K562 (cell line): Measurements from ENCODE around the gene PLXNA2. TPM values are rescaled to one million over a fixed set of nuclear protein-coding genes. Genes with fewer than 3 reads are reported as not detected.

Source experiments
- ATAC-seq: fragments of 200-7000 bp; cut with Tn5 transposase; 3 replicates; pipeline ENCODE4 v1.9.1; 2020; ENCODE audit warnings: moderate library complexity
- BruUV-seq: library from RNA; stranded (reverse); fragments of 400-500 nt; replicated peaks from 2 replicates; lab custom pipeline; 2021; lab: Mats Ljungman, UMichigan
- CTCF ChIA-PET: fragments of 300-600 bp; formaldehyde crosslinking; extraction: SDS; loops from one replicate; lab custom pipeline; 2021; ENCODE audit warnings: low intra/inter-chr PET ratio; lab: Yijun Ruan, JAX
- POLR2A ChIA-PET: fragments of 300-600, 350-650 bp; sonication (Branson Sonifier 250); formaldehyde crosslinking; extraction: SDS; loops from one replicate; lab custom pipeline; 2021; ENCODE audit warnings: antibody characterized with exemption, inconsistent platforms; lab: Yijun Ruan, JAX
- DNase-seq, 4 experiments: peaks; one replicate each; pipeline versions ENCODE4 v3.0.0 to v3.0.0-alpha.2; 2011 to 2018; ENCODE audit warnings: low spot score in 3 of 4, mixed read lengths in 3 of 4; ENCODE audit errors: extremely low read depth in 1 of 4
- FAIRE-seq: peaks from 2 replicates; lab custom pipeline; 2011; peaks lifted over from hg19 to GRCh38; lab: Jason Lieb, UNC
- H2AFZ ChIP-seq: 2 replicates; pipeline ENCODE4 v1.6.0; 2011; ENCODE audit warnings: low read depth, low read length, control low read depth, inconsistent platforms
- H3K27ac ChIP-seq: fragments of 200-600 bp; 3 replicates; pipeline ENCODE4 v1.8.0; 2011; ENCODE audit warnings: low read depth, mild to moderate bottlenecking, control low read depth, inconsistent platforms, low read length, moderate library complexity, mixed read lengths; ENCODE audit errors: extremely low read depth
- H3K27me3 ChIP-seq, 2 experiments: fragments of 300-600 bp in 1 of 2; 2 replicates in 1 of 2; 3 replicates in 1 of 2; pipeline versions ENCODE4 v1.6.0 to v1.8.0; 2011; ENCODE audit warnings: inconsistent platforms in 2 of 2, low read length in 2 of 2, mild to moderate bottlenecking in 1 of 2, mixed read lengths in 1 of 2, moderate library complexity in 1 of 2; ENCODE audit not compliant: control insufficient read depth in 2 of 2, insufficient read depth in 2 of 2
- H3K36me3 ChIP-seq: fragments of 300-600 bp; 3 replicates; pipeline ENCODE4 v1.8.0; 2011; ENCODE audit warnings: mild to moderate bottlenecking, low read length, inconsistent platforms; ENCODE audit not compliant: control insufficient read depth, insufficient read depth
- H3K4me1 ChIP-seq, 2 experiments: fragments of 200-600 bp in 1 of 2; replicated peaks in 1 of 2; 2 replicates in 1 of 2; 3 replicates in 1 of 2; pipeline versions ENCODE4 v1.5.1 to v1.8.0; 2011; ENCODE audit warnings: inconsistent platforms in 2 of 2, low read length in 2 of 2, mild to moderate bottlenecking in 1 of 2, mixed read lengths in 1 of 2, moderate library complexity in 1 of 2; ENCODE audit not compliant: control insufficient read depth in 2 of 2, insufficient read depth in 2 of 2
- H3K4me2 ChIP-seq: 2 replicates; pipeline ENCODE4 v1.6.1; 2011; ENCODE audit warnings: low read length, control low read depth, inconsistent platforms, mixed read lengths; ENCODE audit not compliant: insufficient read depth
- H3K4me3 ChIP-seq: fragments of 200-600 bp; sonication (generic), shearing (Covaris generic); 2 replicates; pipeline ENCODE4 v1.5.1; 2016; ENCODE audit warnings: control low read depth, inconsistent platforms
- H3K79me2 ChIP-seq: fragments of 200-600 bp; 3 replicates; pipeline ENCODE4 v1.8.0; 2011; ENCODE audit warnings: low read length, inconsistent platforms; ENCODE audit not compliant: control insufficient read depth, insufficient read depth
- H3K9ac ChIP-seq, 2 experiments: 2 replicates each; pipeline versions ENCODE4 v1.6.0 to v1.6.1; 2011; ENCODE audit warnings: low read depth in 2 of 2, low read length in 2 of 2, control low read depth in 1 of 2, inconsistent platforms in 1 of 2, mild to moderate bottlenecking in 1 of 2, mixed read lengths in 1 of 2; ENCODE audit not compliant: insufficient read depth in 1 of 2
- H3K9me1 ChIP-seq: one replicate; pipeline ENCODE4 v1.6.0; 2011; ENCODE audit warnings: inconsistent platforms, mild to moderate bottlenecking, low read length, moderate library complexity; ENCODE audit not compliant: control insufficient read depth, insufficient read depth
- H3K9me3 ChIP-seq: replicated peaks from 2 replicates; pipeline ENCODE4 v1.5.1; 2011; ENCODE audit warnings: low read depth, low read length, inconsistent platforms; ENCODE audit not compliant: control insufficient read depth, insufficient read depth
- H4K20me1 ChIP-seq: replicated peaks from 2 replicates; pipeline ENCODE4 v1.6.1; 2011; ENCODE audit warnings: low read length, inconsistent platforms, mixed read lengths; ENCODE audit not compliant: control insufficient read depth, insufficient read depth
- CBFA2T2 ChIP-seq: fragments of 450-650 bp; conservative IDR thresholded peaks from 2 replicates; pipeline ENCODE4 v1.6.1; 2017; ENCODE audit warnings: mild to moderate bottlenecking
- FOS ChIP-seq: IDR thresholded peaks from 3 replicates; pipeline ENCODE4 v1.6.1; 2011; ENCODE audit not compliant: insufficient read length; ENCODE audit errors: extremely low read depth
- GATAD2A ChIP-seq: fragments of 450-650 bp; IDR thresholded peaks from 2 replicates; pipeline ENCODE4 v1.6.1; 2017
- HDAC1 ChIP-seq, 2 experiments: fragments of 450-650 bp; IDR thresholded peaks; 2 replicates each; pipeline ENCODE4 v1.6.1; 2016 to 2017; ENCODE audit warnings: inconsistent platforms in 1 of 2, mild to moderate bottlenecking in 1 of 2, moderate library complexity in 1 of 2
- KDM1A ChIP-seq, 2 experiments: fragments of 450-650 bp; IDR thresholded peaks; 2 replicates each; pipeline ENCODE4 v1.6.1; 2016; ENCODE audit warnings: mild to moderate bottlenecking in 2 of 2
- KDM5B ChIP-seq: fragments of 200-600 bp; sonication (generic); IDR thresholded peaks from 2 replicates; pipeline ENCODE4 v1.6.1; 2012; ENCODE audit warnings: low read depth, mild to moderate bottlenecking, moderate library complexity, low read length, control low read depth, inconsistent platforms; ENCODE audit not compliant: insufficient replicate concordance
- NCOA6 ChIP-seq: fragments of 450-650 bp; IDR thresholded peaks from 2 replicates; pipeline ENCODE4 v1.6.1; 2017; ENCODE audit warnings: mild to moderate bottlenecking
- NFYB ChIP-seq: IDR thresholded peaks from 2 replicates; pipeline ENCODE4 v1.6.1; 2011; ENCODE audit warnings: mild to moderate bottlenecking, moderate library complexity; ENCODE audit not compliant: insufficient read length; ENCODE audit errors: extremely low read depth
- NONO ChIP-seq, 2 experiments: fragments of 200-400 bp in 1 of 2; fragments of 450-650 bp in 1 of 2; formaldehyde crosslinking in 1 of 2; IDR thresholded peaks; 2 replicates each; pipeline ENCODE4 v1.6.1; 2017; ENCODE audit warnings: low read depth in 2 of 2, mild to moderate bottlenecking in 2 of 2, moderate library complexity in 2 of 2, low read length in 1 of 2
- SFPQ ChIP-seq: fragments of 200-400 bp; formaldehyde crosslinking; IDR thresholded peaks from 2 replicates; pipeline ENCODE4 v1.6.1; 2017; ENCODE audit warnings: mild to moderate bottlenecking, low read depth, low read length, moderate library complexity
- TCF3 ChIP-seq: sonication (generic); formaldehyde crosslinking; IDR thresholded peaks from 2 replicates; pipeline ENCODE4 v1.4.0; 2020; ENCODE audit warnings: mild to moderate bottlenecking, missing genetic modification reagents
- ZBTB34 ChIP-seq: fragments of 250-450 bp; sonication (Bioruptor Pico); IDR thresholded peaks from 2 replicates; pipeline ENCODE4 v1.8.0; 2021; ENCODE audit warnings: mild to moderate bottlenecking, moderate library complexity
- ZNF224 ChIP-seq: sonication (generic); formaldehyde crosslinking; IDR thresholded peaks from 2 replicates; pipeline ENCODE4 v1.8.0; 2022; ENCODE audit warnings: mild to moderate bottlenecking, missing genetic modification reagents
- ZNF263 ChIP-seq: sonication (generic); formaldehyde crosslinking; IDR thresholded peaks from 2 replicates; pipeline ENCODE4 v1.8.0; 2022; ENCODE audit warnings: mild to moderate bottlenecking, missing genetic modification reagents, borderline replicate concordance
- WGBS: fragments of 100-300 bp; shearing (Covaris generic); methylation state at CpG from one replicate; pipeline ENCODE4 v1.1.6; 2016; ENCODE audit warnings: low coverage, mixed read lengths; ENCODE audit not compliant: insufficient coverage; ENCODE audit errors: missing lambda C conversion rate; 5-methylcytosine and 5-hydroxymethylcytosine counted together
- in situ Hi-C: fragments of 300-500 bp; cut with MboI; formaldehyde crosslinking; loops from 4 replicates; pipeline ENCODE4 v1.15.0; 2018; ENCODE audit warnings: inconsistent platforms, mixed read lengths
- intact Hi-C: fragments of 100-400 bp; cut with micrococcal nuclease; formaldehyde crosslinking; loops from 2 replicates; pipeline ENCODE4 v1.14.2; 2022
- polyA plus RNA-seq, 8 experiments: library from polyadenylated mRNA; depleted of rRNA in 4 of 8; stranded (reverse) in 5 of 8; unstranded in 3 of 8; fragments of >200 nt; fragmentation: Nextera tagmentation in 2 of 8; fragmentation: Illumina TruSeq in 1 of 8; extraction: Ambion mirVana in 2 of 8; extraction: Trizol in 1 of 8; gene quantifications; 2 replicates each; pipeline versions ENCODE4 v1.2.1 to v1.2.3, GENCODE V29; 2011 to 2014; ENCODE audit warnings: inconsistent platforms in 1 of 8, missing spikeins in 1 of 8
- total RNA-seq, 7 experiments: library from RNA; depleted of rRNA in 6 of 7; stranded (reverse); fragments of >200 nt in 6 of 7; fragmentation: Illumina TruSeq in 2 of 7; extraction: Trizol in 2 of 7; gene quantifications; 2 replicates each; pipeline versions ENCODE4 v1.2.1 to v1.2.3, GENCODE V29; 2011 to 2021; ENCODE audit warnings: low replicate concordance in 1 of 7

PLXNA2 gene
- total and polyA plus RNA-seq, 9 of the 15 experiments (the other 6 are each of a cell fraction or from before 2014, with no cell fraction given) = 0.01 to 1.3 (median 0.32) TPM

- TF ChIP-seq SFPQ = no peak
Observed at GRCh38 chr1:208240662-208241355, 3.4 kb downstream of the PLXNA2 start (continued).

GRCh38 chr1:208239473-208240381 is 4.5 kb downstream of the PLXNA2 start:
- H3K79me2 ChIP-seq = no peaks in the 10 kb centered on the region
- TF ChIP-seq ZNF263 (CRISPR knock-in tag) (no peak), KDM5B (no peak), FOS (no peak), NCOA6 (no peak), KDM1A (IDR thresholded peaks at IDR 0.05) (no peak), TCF3 (CRISPR knock-in tag) (no peak), ZNF224 (CRISPR knock-in tag) (0 out of 2 replicates have a peak, but pooled peaks have one; percentile 19), CBFA2T2 (peak; percentile 31; the same call in 1 of the 2 replicates), HDAC1 (IDR thresholded peaks at IDR 0.05) (peak in 1 of 2 experiments; percentile 54; a peak in 2 of 4 replicates), NONO (IDR thresholded peaks at IDR 0.05; ENCODE audit: low read depth in 2 of 2, low read length in 1 of 2) (no peak), NFYB (no peak), GATAD2A (0 out of 2 replicates have a peak, but pooled peaks have one; percentile 4), ZBTB34 (CRISPR knock-in tag) (no peak)

More at GRCh38 chr1:208239473-208240381, 4.5 kb downstream of the PLXNA2 start:
- Histone ChIP-seq H3K4me1 (peaks cover 34 to 45% of the 10 kb centered on the region in 2 experiments; a peak in 4 of 5 replicates), H4K20me1 (no peaks in the 10 kb centered on the region; the same call in 1 of the 2 replicates), H3K36me3 (no peaks in the 10 kb centered on the region), H3K4me3 (no peak overlapping the region), H2AFZ (no peak overlapping the region; the same call in 1 of the 2 replicates), H3K9me1 (no peaks in the 10 kb centered on the region), H3K27ac (no peak overlapping the region), H3K9ac (peak overlapping the region in 1 of 2 experiments; percentile 75; a peak in 1 of 4 replicates), H3K4me2 (no peak overlapping the region), H3K9me3 (no peaks in the 10 kb centered on the region), H3K27me3 (peaks cover 16 to 25% of the 10 kb centered on the region in 2 experiments; a peak in 4 of 5 replicates)
- CTCF ChIA-PET = interaction anchor here (1.0 to 2.5 kb wide), 2 partner anchors 106 to 107 kb away, joined by 5 to 17 read pairs; no protein-coding TSS in a partner anchor
- WGBS = 60% methylated on average over 10 of the region's 10 CpGs
- POLR2A ChIA-PET = interaction anchor here (0.6 to 1.4 kb wide), 4 partner anchors 17 to 211 kb away, joined by 3 to 7 read pairs (median 4); no protein-coding TSS in a partner anchor
- FAIRE-seq (no peak), ATAC-seq (no peak), DNase-seq (no peak)
- in situ Hi-C loops (no loop called here), intact Hi-C loops (loop anchor here (1.0 to 10.0 kb wide), 3 partner anchors 55 to 335 kb away; no protein-coding TSS in a partner anchor)
- no TSS peak for BruUV-seq
